Peyer's patch (tissue), 4 donors: ENCODE measurements around the gene DPCD.

Source experiments
- POLR2A ChIP-seq, 2 donors: fragments of 450-650 bp; IDR thresholded peaks; one replicate each; pipeline ENCODE4 v1.5.1; 2017; ENCODE audit warnings: antibody characterized with exemption in 2 of 2, mild to moderate bottlenecking in 2 of 2, moderate library complexity in 2 of 2
- TF ChIP-seq, protein P1 (sequence below), 6 experiments: fragments of 450-650 bp in 4 of 6; fragments of 200-600 bp in 2 of 6; sonication (generic) in 1 of 6; IDR thresholded peaks; one replicate each; pipeline ENCODE4 v1.5.1; 2017 to 2019; ENCODE audit warnings: antibody characterized with exemption in 6 of 6, mild to moderate bottlenecking in 3 of 6, moderate library complexity in 1 of 6

- TF ChIP-seq, protein P1, sequence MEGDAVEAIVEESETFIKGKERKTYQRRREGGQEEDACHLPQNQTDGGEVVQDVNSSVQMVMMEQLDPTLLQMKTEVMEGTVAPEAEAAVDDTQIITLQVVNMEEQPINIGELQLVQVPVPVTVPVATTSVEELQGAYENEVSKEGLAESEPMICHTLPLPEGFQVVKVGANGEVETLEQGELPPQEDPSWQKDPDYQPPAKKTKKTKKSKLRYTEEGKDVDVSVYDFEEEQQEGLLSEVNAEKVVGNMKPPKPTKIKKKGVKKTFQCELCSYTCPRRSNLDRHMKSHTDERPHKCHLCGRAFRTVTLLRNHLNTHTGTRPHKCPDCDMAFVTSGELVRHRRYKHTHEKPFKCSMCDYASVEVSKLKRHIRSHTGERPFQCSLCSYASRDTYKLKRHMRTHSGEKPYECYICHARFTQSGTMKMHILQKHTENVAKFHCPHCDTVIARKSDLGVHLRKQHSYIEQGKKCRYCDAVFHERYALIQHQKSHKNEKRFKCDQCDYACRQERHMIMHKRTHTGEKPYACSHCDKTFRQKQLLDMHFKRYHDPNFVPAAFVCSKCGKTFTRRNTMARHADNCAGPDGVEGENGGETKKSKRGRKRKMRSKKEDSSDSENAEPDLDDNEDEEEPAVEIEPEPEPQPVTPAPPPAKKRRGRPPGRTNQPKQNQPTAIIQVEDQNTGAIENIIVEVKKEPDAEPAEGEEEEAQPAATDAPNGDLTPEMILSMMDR (IDR thresholded peaks at IDR 0.05): no peak
- no peak for TF ChIP-seq POLR2A (IDR thresholded peaks at IDR 0.05)
These were observed 35.4 kb downstream of the DPCD start for GRCh38 chr10:101623528-101623927.
